GM19372 (cell line): ENCODE measurements around the gene PLPP3.

Experiments
- ATAC-seq: cut with Tn5 transposase; IDR thresholded peaks from one replicate; pipeline ENCODE4 v1.9.1; 2021; ENCODE audit warnings: mild to moderate bottlenecking, low read depth, moderate library complexity; ENCODE audit not compliant: unreplicated experiment

Gene PLPP3

GRCh38 chr1:56577406-56578137 lies 1.8 kb downstream of the PLPP3 start:
- ATAC-seq, result no peak

- ATAC-seq, result no peak
Observed at GRCh38 chr1:56576880-56577405, 2.4 kb downstream of the PLPP3 start.

GRCh38 chr1:56575865-56576264 lies 3.5 kb downstream of the PLPP3 start:
- no peak for ATAC-seq

DNA sequence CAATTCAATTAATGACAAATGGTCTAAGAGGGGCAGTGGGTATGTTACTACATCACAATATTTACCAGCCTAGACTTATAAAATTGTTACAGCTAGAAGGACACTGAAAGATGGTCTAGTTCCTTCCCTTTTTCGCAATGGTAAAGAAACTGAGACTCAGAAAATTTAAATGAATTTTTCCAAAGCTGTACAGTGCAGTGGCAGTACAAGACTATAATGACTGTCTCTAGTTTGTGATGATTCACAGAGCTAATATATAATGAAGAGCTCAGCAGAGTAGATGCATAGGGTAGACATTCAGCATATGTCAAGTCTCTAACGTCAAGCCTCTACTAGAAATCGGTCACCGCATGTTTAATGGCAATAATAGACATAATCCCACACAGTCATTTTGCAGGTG lies 4.6 kb downstream of the PLPP3 start:
- no peak for ATAC-seq

DNA sequence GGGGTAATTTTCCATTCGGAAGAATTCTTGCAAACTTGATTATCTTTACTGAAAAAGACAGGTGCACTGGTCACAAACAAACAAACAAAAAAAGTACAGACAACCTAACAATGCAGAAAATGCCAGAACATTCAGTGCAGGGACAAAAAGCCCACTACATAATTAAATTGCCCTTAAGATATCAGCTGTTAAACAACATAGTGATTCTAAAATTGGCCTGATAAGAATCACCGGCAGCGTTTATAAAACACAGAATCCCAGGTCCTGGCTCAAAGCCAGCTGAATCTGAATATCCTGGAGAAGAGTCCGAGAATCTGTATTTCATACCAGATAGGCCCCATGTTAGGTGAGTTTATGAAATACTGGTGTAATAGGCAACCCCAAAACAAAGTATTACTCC lies 6.1 kb downstream of the PLPP3 start:
- no peak for ATAC-seq

DNA sequence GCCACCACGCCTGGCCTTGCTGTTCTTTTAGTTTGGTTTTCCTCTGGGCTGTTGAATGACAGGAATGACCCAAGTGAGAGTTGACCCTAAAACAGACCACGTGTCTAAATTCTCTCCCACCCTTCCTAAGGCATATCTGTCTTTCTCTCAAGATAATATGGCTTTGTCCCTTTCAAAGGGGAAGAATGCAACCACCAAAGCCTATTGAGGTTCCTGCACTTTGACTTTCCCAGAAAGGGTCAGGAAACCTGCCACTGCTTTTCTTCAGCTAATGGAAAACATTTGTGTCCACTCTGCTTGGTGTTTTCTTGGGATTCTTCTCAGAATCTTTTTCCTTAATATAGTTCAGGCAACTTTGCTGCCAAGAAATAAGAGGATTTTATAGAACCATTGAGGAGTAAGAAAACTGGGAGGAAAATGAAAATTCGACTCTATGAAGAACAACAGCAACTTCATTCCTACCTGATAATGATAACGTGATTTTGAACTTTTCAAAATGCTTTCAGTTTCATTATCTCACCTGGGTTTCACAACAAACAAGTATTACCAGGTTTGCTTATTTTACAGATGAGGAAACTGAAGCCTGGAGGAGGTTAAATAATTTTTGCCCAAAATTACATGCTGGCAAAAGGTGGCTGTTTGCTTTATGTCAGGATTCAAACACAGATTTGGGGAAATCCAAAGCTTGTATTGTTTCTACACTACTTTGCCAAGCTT lies 6.9 kb downstream of the PLPP3 start:
- no peak for ATAC-seq

DNA sequence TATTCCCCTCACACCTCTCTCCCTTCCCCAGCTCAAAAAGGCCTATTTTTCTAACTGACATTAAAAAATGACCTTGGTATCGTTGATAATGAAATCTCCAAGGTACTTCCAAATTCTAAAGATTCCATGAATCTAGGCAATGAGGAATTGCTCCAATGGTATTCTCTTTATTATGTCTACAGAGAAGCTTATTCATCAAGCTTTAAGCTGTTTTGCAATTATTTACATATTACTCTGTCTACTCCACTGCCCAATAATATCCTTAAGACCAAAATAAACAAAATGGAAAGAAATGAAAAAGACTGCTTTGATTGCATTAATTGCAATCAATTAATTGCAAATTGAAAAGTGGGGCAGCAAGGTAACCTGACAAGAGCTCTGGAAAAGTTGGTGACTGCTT lies 7.9 kb downstream of the PLPP3 start:
- no peak for ATAC-seq

DNA sequence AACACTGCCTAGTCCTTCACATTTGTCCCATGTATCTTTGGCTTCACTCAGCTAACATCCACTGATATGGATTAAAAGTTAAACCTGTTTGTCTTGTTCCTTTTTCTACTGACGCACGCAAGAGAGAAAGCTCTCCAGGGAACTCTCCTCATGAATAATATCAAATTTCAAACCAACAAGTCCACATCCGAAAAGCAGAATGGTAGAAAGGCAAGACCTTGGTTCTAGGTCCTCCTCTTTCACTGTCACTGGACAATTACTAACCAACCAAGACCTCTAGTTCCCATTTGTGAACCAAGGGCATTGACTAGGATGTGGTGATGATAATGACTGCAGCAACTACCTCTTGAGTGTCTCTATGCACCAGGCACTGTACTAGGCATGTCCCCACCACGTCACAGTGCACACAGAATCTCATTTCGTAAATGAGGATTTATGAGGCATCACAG lies 8.4 kb downstream of the PLPP3 start:
- ATAC-seq, result no peak

DNA sequence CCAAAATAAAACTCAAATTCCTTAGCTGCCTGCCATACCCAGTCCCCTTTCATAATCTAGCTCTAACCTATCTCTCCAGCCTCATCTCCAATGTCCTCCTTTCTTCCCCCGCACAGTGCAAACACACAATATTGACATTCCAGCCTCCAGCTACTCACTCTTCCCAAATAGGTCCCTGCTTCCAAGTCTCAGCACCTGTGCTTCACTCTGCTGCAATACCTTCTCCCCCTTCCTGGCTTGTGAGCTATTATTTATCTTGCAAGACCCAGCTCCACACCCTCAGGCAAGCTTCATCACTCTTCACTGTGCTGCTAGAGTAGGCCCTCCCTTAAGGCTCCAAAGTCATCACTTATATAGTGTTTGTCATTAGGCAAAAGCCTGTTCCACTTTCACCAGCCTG lies 9.7 kb downstream of the PLPP3 start:
- ATAC-seq, result no peak

DNA sequence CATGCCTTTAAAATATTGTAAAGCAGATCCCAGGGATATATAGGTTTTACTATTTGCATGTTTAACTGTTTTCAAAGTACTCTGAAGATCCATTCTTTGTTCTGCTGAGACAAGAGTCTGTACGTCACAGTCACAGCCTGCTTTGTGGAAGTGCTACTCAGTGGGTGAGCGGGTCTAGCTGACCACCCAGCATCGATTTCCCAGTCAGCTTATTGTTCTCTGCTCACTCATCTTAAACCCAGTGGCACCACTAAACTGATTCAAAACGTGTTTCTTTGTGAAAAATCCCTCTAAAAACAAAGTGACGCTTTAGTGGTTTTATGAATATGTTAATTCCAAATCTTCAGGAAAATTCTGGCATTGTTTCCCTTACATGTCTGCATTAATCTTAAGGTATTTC lies 12.4 kb downstream of the PLPP3 start:
- no peak for ATAC-seq

DNA sequence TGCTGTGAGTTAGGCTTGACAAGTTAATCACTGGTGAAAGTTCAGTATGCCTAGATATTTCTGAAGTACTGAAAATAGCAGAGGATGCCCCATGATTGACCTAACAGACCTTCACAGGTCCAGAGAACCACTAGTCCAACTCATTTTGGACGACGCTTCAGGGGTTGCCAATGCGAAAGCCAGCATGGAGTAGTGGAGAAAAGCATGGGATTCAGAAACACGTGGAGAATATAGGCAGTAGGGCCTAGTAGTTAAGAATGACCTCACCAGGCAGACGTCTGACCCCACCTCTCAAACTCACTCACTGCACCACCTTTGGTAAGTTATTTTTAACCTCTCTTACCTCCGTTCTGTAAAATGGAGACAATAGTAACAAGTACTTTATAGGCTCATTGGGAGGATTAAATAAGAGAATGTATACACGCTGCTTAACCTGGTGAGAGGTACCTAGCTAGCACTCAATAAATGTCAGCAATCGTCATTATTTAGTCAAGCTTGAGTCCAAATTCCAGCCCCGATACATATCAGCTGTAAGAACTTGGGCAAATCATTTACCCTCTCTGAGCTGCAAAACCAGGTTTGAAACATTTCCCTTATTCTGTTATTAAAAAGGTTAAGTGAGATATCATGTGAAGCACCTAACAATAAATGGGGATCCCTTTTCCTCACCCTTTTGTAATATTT lies 13.2 kb downstream of the PLPP3 start:
- ATAC-seq, result no peak

DNA sequence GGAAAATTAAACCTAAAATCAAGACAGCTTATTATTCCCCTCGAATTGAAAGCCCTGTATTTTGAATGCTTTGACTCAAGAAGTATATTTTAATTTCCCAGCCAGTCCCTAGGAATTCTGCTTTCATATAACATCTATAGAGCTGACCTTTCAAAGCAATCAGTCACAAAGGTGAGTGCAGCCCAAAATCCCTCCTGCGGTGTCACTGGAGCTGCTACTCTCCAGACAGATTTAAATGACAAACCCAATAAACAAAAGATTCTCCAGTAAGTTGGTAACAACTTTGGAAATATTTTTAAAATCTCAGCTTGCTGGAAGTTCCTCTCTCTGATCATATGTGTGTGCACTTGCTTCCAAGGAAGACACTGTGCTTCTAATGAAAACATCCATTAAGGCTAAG lies 14.7 kb downstream of the PLPP3 start:
- no peak for ATAC-seq

- ATAC-seq, result no peak
Observed at GRCh38 chr1:56563568-56563967, 15.8 kb downstream of the PLPP3 start.

- no peak for ATAC-seq
Observed at GRCh38 chr1:56562891-56563452, 16.4 kb downstream of the PLPP3 start.

DNA sequence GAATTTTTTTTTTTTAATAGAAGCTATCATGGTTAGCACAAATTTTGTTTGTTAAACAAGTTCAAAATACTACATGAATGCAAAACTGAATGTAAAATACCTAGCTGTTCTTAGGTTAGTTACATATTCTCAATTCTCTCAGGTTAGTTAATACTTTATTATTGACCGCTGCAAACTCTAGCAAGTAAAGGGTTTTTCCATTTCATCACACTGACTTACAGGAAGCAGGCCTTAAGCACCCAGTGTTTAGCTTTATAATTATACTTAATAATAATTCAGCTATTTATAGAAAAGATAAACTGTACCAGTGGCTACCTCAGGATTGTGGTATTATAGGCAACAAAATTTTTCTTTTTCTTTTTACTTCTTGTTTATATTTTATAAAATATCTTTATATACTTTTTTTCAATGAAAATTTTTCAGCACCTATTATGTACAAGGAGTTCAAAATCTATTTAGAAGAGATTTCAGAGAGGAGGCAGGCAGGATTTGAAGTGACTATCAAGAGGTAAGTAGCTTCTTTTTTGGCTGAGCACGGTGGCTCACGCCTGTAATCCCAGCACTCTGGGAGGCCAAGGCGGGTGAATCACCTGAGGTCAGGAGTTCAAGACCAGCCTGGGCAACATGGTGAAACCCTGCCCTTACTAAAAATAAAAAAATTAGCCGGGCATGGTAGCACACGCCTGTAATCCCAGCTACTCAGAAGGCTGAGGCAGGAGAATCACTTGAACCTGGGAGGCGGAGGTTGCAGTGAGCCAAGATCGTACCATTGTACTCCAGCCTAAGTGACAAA lies 17.9 kb downstream of the PLPP3 start:
- no peak for ATAC-seq

DNA sequence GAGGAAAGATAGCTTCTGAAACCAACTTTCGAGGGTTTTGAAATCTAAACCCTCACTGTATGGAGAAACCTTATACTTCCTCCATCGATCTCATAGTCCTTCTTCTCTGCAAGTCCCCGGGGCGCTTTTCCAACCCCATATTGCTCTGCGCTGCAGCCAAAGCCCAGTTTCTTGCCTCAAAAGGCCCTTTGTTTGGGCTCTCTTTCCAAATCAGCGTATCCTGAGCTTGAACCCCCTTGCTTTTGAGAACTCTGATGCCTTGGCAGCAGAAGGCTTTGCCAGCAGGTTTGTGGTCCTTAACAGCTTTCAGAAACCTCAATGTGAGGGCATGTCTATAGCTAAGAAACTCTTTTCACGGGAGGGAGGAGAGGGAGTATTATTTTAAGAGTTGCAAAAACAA lies 21.6 kb downstream of the PLPP3 start:
- no peak for ATAC-seq

GRCh38 chr1:56555448-56555847 lies 23.9 kb downstream of the PLPP3 start:
- ATAC-seq, result no peak

DNA sequence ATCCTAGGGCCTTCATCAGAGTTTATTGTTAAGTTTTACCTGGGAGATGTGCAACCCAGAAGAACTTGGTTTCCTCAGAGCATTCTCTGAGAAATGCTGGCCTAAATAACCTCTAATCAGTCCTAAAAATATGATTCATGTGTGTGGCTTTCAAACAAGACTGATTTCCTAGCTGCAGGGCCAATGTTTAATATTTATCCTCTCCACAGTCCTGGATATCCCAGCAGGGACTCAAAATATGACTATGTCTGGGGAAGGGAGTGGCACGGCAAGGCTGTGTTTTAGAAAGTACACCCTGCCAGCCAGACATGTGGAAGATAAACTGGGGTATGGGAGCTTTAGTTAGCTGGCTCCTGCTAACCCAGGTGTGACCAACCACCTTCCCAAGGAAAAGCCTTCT lies 26.3 kb downstream of the PLPP3 start:
- no peak for ATAC-seq

DNA sequence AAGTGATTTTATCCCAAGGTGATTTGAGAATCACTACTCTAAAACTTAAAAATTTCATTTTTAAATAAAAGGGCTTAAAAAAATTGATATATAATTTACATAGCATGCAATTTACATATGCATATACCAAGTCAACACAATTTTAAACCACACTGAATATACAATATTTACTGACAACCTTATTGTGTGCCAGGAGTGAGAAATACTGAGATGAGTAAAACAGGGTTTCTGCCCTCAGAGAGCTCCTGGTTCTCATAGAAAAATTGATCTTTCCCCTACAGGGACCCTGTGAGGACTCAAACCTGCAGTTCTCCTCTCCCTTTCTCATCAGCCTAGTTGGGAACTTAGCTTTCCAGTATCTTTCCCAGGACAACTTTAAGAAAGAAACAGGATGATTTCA lies 27.0 kb downstream of the PLPP3 start:
- ATAC-seq, result no peak

GRCh38 chr1:56551691-56552090 lies 27.7 kb downstream of the PLPP3 start:
- ATAC-seq, result no peak
